ENCODE measurements around the gene PITPNC1.
"Not testable (repeated sequence)": the region's sequence is repeated elsewhere in the genome, so short reads cannot be mapped to it uniquely, and the experiment has no call there.

PITPNC1 gene

GRCh38 chr17:67662712-67663111, 285.6 kb downstream of the PITPNC1 start:
- no peak for DNase-seq

GRCh38 chr17:67663457-67663856, 286.4 kb downstream of the PITPNC1 start:
- DNase-seq: no peak

- no peak for DNase-seq
These were observed 288.9 kb downstream of the PITPNC1 start for GRCh38 chr17:67666028-67666427.

GRCh38 chr17:67666710-67667109, 289.6 kb downstream of the PITPNC1 start:
- DNase-seq: no peak

- DNase-seq: no peak
These were observed 294.4 kb downstream of the PITPNC1 start for GRCh38 chr17:67671493-67671892.

DNA sequence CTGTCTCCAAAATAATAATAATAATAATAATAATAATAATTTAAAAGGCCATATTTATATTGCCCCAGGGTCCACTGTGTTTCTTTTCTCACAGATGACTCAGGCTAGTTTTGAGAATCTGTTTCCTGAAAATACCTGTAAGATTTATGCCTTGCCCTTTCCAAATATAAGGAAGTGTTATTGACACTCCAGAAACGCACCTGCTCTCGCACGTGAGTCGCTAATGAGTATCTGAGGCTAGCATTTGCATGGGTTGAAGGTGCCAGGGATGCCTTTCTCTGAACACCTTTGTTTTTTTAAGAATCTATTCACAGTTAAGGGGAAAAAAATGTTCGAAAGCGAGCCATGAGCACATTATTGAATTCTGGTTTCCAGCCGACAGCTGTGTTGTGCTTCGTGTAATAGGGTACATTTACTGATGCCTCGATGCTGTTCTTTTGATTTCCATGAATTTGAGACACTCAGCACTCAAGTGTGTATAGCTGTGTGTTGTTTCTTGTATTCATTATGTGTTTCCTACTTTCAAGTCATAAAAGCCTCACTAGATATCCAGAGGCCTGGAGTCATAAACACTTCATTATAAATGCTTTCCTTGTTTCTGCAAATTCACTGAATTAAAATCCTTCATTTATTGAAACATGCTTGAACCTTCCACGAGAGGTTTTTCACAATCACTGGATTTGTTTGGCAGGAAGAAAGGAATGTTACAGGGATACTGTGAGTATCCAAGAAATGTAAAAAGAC, 295.7 kb downstream of the PITPNC1 start:
- no peak for DNase-seq

DNA sequence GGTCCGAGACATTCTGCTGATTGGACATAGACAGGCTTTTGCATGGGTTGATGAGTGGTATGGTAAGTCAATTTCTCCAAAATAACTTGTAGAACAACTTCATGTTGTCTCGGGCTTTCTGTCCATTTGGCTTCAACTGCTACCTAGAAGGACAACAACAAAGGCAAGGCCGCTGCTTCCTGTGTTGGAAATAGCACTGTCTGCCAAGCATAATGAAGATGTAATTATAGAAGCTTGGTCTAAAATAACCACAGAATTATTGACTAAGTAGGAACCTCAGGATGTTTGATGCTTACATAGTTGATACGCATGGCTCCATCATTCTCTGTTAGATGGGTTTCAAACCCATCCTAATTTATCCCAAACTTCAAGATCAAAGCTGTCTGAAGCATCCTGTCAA, 298.4 kb downstream of the PITPNC1 start:
- no peak for DNase-seq

GRCh38 chr17:67676305-67676704, 299.2 kb downstream of the PITPNC1 start:
- DNase-seq: no peak

GRCh38 chr17:67678414-67678813, 301.3 kb downstream of the PITPNC1 start:
- no peak for DNase-seq

- no peak for DNase-seq
These were observed 302.1 kb downstream of the PITPNC1 start for GRCh38 chr17:67679225-67679624.

DNA sequence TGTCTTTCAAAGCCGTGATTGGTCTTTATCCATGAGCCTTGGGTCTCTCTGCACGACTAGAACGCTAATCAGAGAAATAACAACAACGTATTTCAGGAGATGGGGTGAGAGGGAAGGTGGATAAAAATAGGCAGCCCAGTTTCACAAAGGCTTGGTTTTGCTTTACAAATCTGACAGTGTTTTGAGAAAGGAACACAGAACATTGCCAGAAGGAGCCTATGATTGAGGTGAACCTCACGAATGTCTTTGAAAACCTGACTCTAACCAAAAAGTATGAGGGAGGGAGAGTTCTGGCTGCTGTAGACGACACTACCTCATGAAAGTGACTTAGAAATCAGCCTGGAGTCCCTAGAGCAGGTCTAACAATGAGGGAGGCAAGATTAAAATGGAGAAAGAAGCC, 302.6 kb downstream of the PITPNC1 start:
- DNase-seq: no peak

- DNase-seq: no peak
These were observed 303.6 kb downstream of the PITPNC1 start for GRCh38 chr17:67680445-67681224.

DNA sequence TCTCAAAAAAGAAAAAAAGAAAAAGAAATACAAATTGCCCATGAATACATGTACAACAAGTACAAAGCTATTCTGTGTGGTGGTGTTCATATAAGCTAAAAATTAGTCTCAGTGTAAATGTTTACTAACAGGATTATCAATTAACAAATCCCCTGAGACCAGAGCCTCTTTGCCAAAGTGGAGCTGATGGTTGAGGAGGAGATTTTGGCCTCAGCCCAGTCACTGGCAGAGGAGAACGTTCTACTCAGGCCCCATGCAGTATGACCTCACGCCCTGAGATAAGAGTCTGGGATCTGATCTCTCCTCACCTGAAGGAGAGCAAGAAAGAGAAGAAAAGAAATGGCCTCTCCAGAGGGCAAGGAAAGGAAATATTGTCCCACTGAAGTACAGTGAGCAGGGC, 305.1 kb downstream of the PITPNC1 start:
- DNase-seq: no peak

GRCh38 chr17:67685351-67685750, 308.3 kb downstream of the PITPNC1 start:
- DNase-seq: no peak

GRCh38 chr17:67686241-67686640, 309.2 kb downstream of the PITPNC1 start:
- DNase-seq: no peak

DNA sequence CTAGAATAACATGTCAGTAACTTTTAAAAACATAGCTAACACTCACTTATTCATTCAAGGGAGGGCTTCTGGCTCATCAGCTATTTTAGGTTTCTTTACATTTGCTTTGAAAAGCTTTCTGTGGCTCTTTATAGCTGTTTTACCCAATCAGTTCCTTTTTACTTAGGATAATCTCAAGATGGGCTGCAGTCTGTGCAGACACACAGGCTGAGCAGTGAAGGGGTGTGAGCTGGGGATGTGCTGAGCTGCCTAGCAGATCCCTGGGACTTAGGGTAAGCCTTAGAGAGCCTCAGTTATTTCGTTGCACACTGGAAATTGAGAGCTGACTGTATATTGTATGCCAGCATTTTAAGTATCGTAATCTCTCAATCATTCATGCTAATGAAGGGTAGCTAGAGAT, 310.4 kb downstream of the PITPNC1 start:
- no peak for DNase-seq

- DNase-seq: peak in 3 of 4 experiments; percentile 4 to 11 (median 9)
These were observed 312.6 kb downstream of the PITPNC1 start for GRCh38 chr17:67689534-67690177.

GRCh38 chr17:67693811-67694210, 316.7 kb downstream of the PITPNC1 start:
- no peak for DNase-seq

GRCh38 chr17:67696347-67696746, 319.3 kb downstream of the PITPNC1 start:
- no peak for DNase-seq

DNA sequence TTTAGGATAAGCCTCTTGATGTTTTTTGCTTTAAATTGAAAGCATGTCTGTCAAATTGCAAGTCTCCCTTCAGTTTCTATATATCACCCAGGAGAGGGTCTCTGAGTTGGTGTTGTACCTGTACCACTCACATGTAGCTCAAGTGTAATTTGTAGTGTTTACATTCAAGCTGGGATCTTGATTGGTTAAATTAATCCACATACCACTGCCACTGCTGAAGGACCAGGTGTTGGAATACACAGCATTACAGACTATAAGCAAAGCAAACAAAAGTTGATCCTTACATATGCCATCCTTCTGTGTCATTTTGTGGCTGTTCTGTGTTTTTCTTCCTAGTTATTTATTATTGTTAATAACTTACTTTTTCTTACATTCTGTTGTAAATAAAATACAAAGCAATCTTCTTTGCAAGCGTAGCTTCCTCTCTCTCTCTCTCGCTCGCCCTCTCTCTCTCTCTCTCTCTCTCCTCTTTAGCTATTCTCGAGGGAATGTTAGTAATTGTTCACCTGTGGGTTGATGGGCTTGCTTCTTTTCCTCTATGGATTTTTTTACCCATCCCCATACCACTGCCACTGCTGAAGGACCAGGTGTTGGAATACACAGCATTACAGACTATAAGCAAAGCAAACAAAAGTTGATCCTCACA, 319.9 kb downstream of the PITPNC1 start:
- DNase-seq: no peak

DNA sequence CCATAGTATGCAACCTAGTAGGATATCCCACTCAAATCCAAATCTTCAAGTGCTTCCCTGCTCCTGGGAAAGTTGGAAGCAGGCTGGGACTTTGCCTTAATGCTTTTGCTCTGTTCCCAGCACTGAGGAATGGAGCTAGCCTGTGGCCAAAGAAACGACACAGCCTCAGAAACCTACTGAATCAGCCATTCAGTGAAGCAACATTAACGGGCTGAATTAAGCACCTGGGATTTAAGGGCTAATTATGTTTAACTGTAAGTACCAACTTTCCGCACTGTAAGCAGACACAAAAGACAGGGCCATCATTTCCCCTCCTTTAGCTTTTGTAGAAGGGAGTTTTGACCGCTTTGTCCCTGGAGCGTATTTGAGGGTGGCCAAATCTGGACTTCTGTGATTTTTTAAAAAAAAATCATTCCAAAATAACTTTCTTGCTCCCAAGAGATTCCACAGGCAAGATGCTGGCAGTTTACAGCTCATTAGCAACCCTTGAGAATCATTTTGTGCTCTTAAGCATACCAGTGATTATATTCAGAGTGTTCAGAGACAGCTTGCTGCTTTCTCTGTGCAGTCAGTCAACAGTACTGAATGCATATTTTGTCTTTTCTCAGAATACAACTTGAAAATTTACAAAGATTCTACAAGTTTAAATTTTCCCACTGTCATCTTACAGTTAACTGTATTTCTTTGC, 323.1 kb downstream of the PITPNC1 start:
- no peak for DNase-seq

- no peak for DNase-seq
These were observed 323.6 kb downstream of the PITPNC1 start for GRCh38 chr17:67700725-67701119.

DNA sequence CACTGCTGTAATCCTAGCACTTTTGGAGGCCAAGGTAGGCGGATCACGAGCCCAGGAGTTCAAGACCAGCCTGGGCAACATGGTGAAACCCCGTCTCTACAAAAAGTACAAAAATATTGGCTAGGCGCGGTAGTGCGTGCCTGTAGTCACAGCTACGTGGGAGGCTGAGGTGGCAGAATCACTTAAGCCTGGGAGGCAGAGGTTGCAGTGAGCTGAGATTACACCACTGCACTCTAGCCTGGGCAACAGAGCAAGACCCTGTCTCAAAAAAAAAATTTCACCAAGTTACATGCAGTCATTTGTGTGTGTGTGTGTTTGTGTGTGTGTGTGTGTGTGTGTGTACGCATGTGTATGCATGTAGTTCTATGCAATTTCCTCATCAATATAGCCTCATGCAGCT, 325.8 kb downstream of the PITPNC1 start:
- not testable (repeated sequence) for DNase-seq

Data from activated CD4-positive, CD25-positive, alpha-beta regulatory T cell (primary cell).